Activated T-helper 1 cell treated with anti-CD3 and anti-CD28 coated beads, Interleukin-12 subunit alpha, Interleukin-12 subunit beta, Interleukin-2, Interleukin-4 antibody, amounts not matched to agents 30 ng/mL and 10 ng/mL and 1 ng/mL, durations not matched to agents 14 hours and 24 hours and 36 hours (primary cell): ENCODE results near the gene PTGDR2. TPM values are rescaled to one million over a fixed set of nuclear protein-coding genes. Genes with fewer than 3 reads are reported as not detected.

Experiments
- DNase-seq: peaks from one replicate; pipeline ENCODE4 v3.0.0; 2021; ENCODE audit warnings: low spot score
- H3K27ac Mint-ChIP-seq: one replicate; pipeline ENCODE4 v1.8.0; 2021; ENCODE audit warnings: mild to moderate bottlenecking, mixed read lengths
- H3K27me3 Mint-ChIP-seq: one replicate; pipeline ENCODE4 v1.8.0; 2022; ENCODE audit warnings: mild to moderate bottlenecking, moderate library complexity, mixed read lengths; ENCODE audit not compliant: insufficient read depth
- H3K36me3 Mint-ChIP-seq: one replicate; pipeline ENCODE4 v1.8.0; 2021; ENCODE audit warnings: low read depth, mixed read lengths
- H3K4me1 Mint-ChIP-seq: one replicate; pipeline ENCODE4 v1.8.0; 2021; ENCODE audit warnings: low read depth, mixed read lengths
- H3K4me3 Mint-ChIP-seq: one replicate; pipeline ENCODE4 v1.8.0; 2021; ENCODE audit warnings: mild to moderate bottlenecking, moderate library complexity, mixed read lengths
- H3K9me3 Mint-ChIP-seq: one replicate; pipeline ENCODE4 v1.8.0; 2021; ENCODE audit warnings: mixed read lengths
- intact Hi-C: fragments of 100-400 bp; cut with micrococcal nuclease; formaldehyde crosslinking; loops from one replicate; pipeline ENCODE4 v1.15.1; 2024
- total RNA-seq: library from RNA; stranded (reverse); gene quantifications from 2 replicates; pipeline ENCODE4 v1.2.3, GENCODE V29; 2022

Gene PTGDR2
- total RNA-seq, 1 donor from 2014 or later, result 0.10 TPM

- H3K27ac Mint-ChIP-seq, result no peak overlapping the region
- H3K4me1 Mint-ChIP-seq, result peaks cover 4% of the 10 kb centered on the region
- no peak overlapping the region for H3K4me3 Mint-ChIP-seq
Observed at GRCh38 chr11:60870733-60871377, 15.1 kb upstream of the PTGDR2 start.

GRCh38 chr11:60870276-60870675 is 14.5 kb upstream of the PTGDR2 start:
- no peak overlapping the region for H3K27ac Mint-ChIP-seq
- intact Hi-C loops, result no loop called here
- H3K4me3 Mint-ChIP-seq, result no peak overlapping the region
- H3K36me3 Mint-ChIP-seq, result no peaks in the 10 kb centered on the region
- H3K9me3 Mint-ChIP-seq, result no peaks in the 10 kb centered on the region
- no peaks in the 10 kb centered on the region for H3K27me3 Mint-ChIP-seq
- DNase-seq, result no peak
- H3K4me1 Mint-ChIP-seq, result peaks cover 4% of the 10 kb centered on the region

More at GRCh38 chr11:60870733-60871377, 15.1 kb upstream of the PTGDR2 start:
- DNase-seq, result no peak
- H3K27me3 Mint-ChIP-seq, result no peaks in the 10 kb centered on the region
- intact Hi-C loops, result no loop called here
- no peaks in the 10 kb centered on the region for H3K36me3 Mint-ChIP-seq
- H3K9me3 Mint-ChIP-seq, result no peaks in the 10 kb centered on the region

- peaks cover 4% of the 10 kb centered on the region for H3K4me1 Mint-ChIP-seq
- H3K9me3 Mint-ChIP-seq, result no peaks in the 10 kb centered on the region
- no peak for DNase-seq
- H3K36me3 Mint-ChIP-seq, result no peaks in the 10 kb centered on the region
- no peaks in the 10 kb centered on the region for H3K27me3 Mint-ChIP-seq
- intact Hi-C loops, result no loop called here
- H3K4me3 Mint-ChIP-seq, result no peak overlapping the region
- H3K27ac Mint-ChIP-seq, result no peak overlapping the region
Observed at GRCh38 chr11:60869451-60869825, 13.7 kb upstream of the PTGDR2 start.

GRCh38 chr11:60868682-60869450 is 13.1 kb upstream of the PTGDR2 start:
- H3K36me3 Mint-ChIP-seq, result no peaks in the 10 kb centered on the region
- no peaks in the 10 kb centered on the region for H3K9me3 Mint-ChIP-seq
- no peak overlapping the region for H3K27ac Mint-ChIP-seq
- peaks cover 5% of the 10 kb centered on the region for H3K27me3 Mint-ChIP-seq
- intact Hi-C loops, result no loop called here
- peaks cover 4% of the 10 kb centered on the region for H3K4me1 Mint-ChIP-seq
- no peak overlapping the region for H3K4me3 Mint-ChIP-seq
- no peak for DNase-seq

GRCh38 chr11:60867871-60868681 is 12.3 kb upstream of the PTGDR2 start:
- no peaks in the 10 kb centered on the region for H3K9me3 Mint-ChIP-seq
- intact Hi-C loops, result no loop called here
- no peak overlapping the region for H3K27ac Mint-ChIP-seq
- peaks cover 3% of the 10 kb centered on the region for H3K4me1 Mint-ChIP-seq
- no peaks in the 10 kb centered on the region for H3K36me3 Mint-ChIP-seq
- no peak overlapping the region for H3K4me3 Mint-ChIP-seq
- peaks cover 8% of the 10 kb centered on the region for H3K27me3 Mint-ChIP-seq
- DNase-seq, result no peak

- Mint-ChIP-seq H3K9me3 (no peaks in the 10 kb centered on the region), H3K4me3 (no peak within 1 kb of the TSS), H3K4me1 (no peaks in the 10 kb centered on the region), H3K27ac (no peak within 1 kb of the TSS), H3K36me3 (no peaks in the 10 kb centered on the region), H3K27me3 (peaks cover 8% of the 10 kb centered on the region)
- no peak for DNase-seq
- intact Hi-C loops, result no loop called here
Observed at GRCh38 chr11:60866911-60867870, 11.4 kb upstream of the PTGDR2 start, which contains the start of gene ZP1. Gene ZP1, plus strand, starts transcription at chr11:60867542. Its CDS starts 20 bp downstream, at chr11:60867562.

GRCh38 chr11:60864856-60865513 is 9.2 kb upstream of the PTGDR2 start:
- H3K27me3 Mint-ChIP-seq, result peaks cover 8% of the 10 kb centered on the region
- intact Hi-C loops, result no loop called here
- no peak overlapping the region for H3K4me3 Mint-ChIP-seq
- H3K36me3 Mint-ChIP-seq, result no peaks in the 10 kb centered on the region
- H3K9me3 Mint-ChIP-seq, result no peaks in the 10 kb centered on the region
- H3K4me1 Mint-ChIP-seq, result no peaks in the 10 kb centered on the region
- DNase-seq, result no peak
- H3K27ac Mint-ChIP-seq, result no peak overlapping the region

- intact Hi-C loops, result no loop called here
- Mint-ChIP-seq H3K9me3 (no peaks in the 10 kb centered on the region), H3K4me3 (no peak overlapping the region), H3K27me3 (peaks cover 8% of the 10 kb centered on the region), H3K27ac (no peak overlapping the region), H3K36me3 (no peaks in the 10 kb centered on the region), H3K4me1 (peaks cover 4% of the 10 kb centered on the region)
- DNase-seq, result no peak
Observed at GRCh38 chr11:60863550-60864521, 8.1 kb upstream of the PTGDR2 start.

GRCh38 chr11:60862171-60862570 is 6.4 kb upstream of the PTGDR2 start:
- DNase-seq, result no peak
- intact Hi-C loops, result no loop called here
- Mint-ChIP-seq H3K4me1 (peaks cover 13% of the 10 kb centered on the region), H3K36me3 (no peaks in the 10 kb centered on the region), H3K27ac (no peak overlapping the region), H3K9me3 (no peaks in the 10 kb centered on the region), H3K27me3 (peaks cover 8% of the 10 kb centered on the region), H3K4me3 (no peak overlapping the region)

- Mint-ChIP-seq H3K9me3 (no peaks in the 10 kb centered on the region), H3K27me3 (peaks cover 8% of the 10 kb centered on the region), H3K27ac (no peak overlapping the region), H3K4me1 (peaks cover 13% of the 10 kb centered on the region), H3K4me3 (no peak overlapping the region), H3K36me3 (no peaks in the 10 kb centered on the region)
- no peak for DNase-seq
- intact Hi-C loops, result no loop called here
Observed at GRCh38 chr11:60860943-60861342, 5.2 kb upstream of the PTGDR2 start.

- Mint-ChIP-seq H3K4me3 (no peak overlapping the region), H3K27ac (no peak overlapping the region)
- intact Hi-C loops, result no loop called here
Observed at GRCh38 chr11:60859616-60860250, 4.0 kb upstream of the PTGDR2 start.

More at GRCh38 chr11:60859616-60860250, 4.0 kb upstream of the PTGDR2 start:
- H3K36me3 Mint-ChIP-seq, result no peaks in the 10 kb centered on the region
- DNase-seq, result no peak
- no peaks in the 10 kb centered on the region for H3K9me3 Mint-ChIP-seq
- peaks cover 13% of the 10 kb centered on the region for H3K4me1 Mint-ChIP-seq
- H3K27me3 Mint-ChIP-seq, result peaks cover 8% of the 10 kb centered on the region
